ENCODE measurements around the gene LMO1.

DNA sequence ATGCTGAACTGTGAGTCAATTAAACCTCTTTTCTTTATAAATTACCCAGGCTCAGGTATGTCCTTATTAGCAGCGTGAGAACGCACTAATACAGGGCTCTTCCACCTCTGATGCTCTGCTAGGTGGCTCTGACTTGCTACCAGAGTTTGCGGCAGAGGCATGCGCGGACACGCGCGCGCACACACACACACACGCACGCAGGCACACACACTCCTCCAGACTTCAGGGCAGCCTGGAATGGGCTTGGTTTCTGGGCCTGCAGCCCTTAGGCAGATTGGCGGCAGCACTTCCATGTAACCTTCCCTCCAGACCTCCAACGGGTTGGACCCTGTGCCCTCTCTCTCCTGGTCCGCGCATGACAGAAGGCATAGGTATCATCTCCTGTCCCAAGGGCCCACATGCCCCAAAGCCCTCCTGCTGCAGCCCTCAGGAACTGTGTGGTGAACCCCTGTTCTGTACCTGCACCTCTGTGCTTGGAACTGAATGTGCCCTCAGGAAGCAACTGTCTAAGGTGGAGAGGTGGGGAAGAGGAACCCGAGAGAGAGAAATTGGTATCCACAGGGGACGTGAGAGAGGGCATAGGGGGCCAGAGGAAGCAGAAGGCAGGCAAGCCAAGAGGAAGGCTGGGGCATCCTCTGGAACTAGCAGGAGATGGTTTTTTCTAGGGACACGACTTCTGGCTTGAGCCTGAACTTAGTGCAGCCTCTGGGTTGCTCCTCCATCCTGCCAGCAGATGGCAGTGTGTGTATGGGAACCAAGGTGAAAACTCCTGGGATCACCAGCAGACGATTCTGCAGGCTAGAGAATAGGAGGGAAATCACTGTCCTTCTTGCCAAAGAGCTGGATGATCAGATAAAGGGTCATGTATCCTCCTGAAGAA lies 71.4 kb downstream of the LMO1 start:
- TF ChIP-seq CTCF (IDR thresholded peaks at IDR 0.05) (peak; percentile 68 to 86 (median 78)), POLR2A (IDR thresholded peaks at IDR 0.05) (no peak)
